HG03175 (cell line): ENCODE data around the gene HPCAL1.
A peak's percentile ranks its signal among the peaks of the same experiment; 100 is the strongest.

Source experiments
- ATAC-seq: cut with Tn5 transposase; IDR thresholded peaks from one replicate; pipeline ENCODE4 v1.9.1; 2021; ENCODE audit warnings: mild to moderate bottlenecking, moderate library complexity; ENCODE audit not compliant: unreplicated experiment

Gene HPCAL1

GRCh38 chr2:10300997-10301940 lies 1.4 kb upstream of the HPCAL1 start:
- no peak for ATAC-seq

DNA sequence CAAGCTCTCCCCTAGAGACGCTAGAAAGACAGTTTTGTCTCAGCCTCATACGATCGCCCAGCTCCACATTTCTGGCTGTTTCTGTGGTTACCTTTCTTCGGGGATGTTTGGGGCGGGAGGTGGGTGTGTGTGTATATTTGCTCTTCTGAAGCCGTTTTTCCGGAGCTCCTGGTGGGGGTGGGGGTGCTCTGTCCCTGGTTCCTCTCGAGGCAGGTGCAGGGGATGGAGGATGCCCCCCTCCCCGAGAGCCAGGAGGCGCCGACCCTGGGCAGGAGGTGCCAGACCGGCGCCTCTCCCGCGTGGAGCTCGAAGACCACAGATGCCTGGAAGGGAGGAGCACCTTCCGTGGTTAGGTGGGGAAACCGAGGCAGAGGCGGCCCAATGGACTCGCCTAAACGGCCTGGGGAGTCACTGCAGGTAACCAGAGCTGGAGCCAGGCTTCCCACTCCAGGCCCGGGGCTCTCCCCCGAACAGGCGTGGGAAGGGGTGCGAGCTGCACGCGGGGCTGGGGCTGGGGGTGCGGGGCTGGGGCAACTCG lies 694 bp upstream of the HPCAL1 start:
- ATAC-seq, result no peak

DNA sequence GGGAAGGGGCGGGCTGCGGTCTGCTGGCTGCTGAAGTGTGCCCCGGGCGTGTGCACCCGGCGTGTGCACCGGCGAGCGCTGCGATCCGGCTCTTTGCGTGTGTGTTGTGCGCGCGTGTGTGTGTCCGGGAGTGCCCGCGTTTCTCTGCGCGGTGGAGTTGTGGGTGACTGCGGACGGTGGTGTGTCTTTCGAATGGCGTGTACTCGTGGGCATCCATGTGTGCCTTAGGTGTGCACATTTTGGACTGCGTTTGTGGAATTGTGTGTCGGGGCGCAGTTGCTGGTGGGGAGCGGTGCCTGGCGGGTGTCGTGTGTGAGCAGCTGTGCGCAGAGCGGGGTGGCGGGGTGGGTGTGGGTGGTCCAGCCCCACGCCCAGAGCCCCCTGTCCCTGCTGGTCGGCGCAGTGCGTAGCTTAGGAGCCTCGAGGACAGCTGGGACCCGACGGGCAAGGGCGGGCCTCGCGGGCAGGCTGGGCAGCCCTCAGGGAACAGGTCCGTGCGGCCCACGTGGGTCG lies 533 bp downstream of the HPCAL1 start:
- peak; percentile 11 for ATAC-seq

DNA sequence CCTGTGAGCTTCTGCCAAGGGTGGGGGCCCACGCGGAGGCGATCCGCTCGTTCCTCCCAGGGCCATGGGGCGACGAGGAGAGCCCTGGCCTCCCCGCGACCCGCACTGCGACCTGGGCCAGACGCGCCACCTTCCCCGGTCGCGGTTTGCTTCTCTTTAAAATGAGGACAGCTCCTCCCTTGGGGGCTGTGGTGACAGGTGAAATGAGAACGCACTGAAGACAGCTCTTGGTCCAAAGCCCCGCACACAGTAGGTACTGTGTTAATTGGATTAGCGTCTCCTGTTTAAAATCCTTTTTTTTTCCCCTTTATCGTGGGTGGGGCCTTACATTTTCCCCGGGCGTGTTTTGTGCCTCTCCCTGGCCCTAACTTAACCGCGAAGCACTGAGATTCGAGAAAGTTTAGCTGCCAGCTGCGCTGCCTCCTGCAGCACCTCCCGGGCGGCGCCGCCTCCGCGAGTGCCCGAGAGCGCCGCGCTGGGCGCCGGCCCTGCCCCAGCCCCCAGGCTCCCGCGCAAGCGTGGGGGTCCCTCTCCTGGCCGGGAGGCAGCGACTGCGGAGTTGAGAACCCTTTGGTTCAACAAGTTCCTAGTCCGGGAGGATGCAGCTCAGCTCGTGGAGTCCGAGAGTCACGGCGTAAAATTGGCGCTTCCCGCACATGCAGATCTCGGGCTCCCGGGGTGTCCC lies 1.1 kb downstream of the HPCAL1 start:
- peak; percentile 26 for ATAC-seq

DNA sequence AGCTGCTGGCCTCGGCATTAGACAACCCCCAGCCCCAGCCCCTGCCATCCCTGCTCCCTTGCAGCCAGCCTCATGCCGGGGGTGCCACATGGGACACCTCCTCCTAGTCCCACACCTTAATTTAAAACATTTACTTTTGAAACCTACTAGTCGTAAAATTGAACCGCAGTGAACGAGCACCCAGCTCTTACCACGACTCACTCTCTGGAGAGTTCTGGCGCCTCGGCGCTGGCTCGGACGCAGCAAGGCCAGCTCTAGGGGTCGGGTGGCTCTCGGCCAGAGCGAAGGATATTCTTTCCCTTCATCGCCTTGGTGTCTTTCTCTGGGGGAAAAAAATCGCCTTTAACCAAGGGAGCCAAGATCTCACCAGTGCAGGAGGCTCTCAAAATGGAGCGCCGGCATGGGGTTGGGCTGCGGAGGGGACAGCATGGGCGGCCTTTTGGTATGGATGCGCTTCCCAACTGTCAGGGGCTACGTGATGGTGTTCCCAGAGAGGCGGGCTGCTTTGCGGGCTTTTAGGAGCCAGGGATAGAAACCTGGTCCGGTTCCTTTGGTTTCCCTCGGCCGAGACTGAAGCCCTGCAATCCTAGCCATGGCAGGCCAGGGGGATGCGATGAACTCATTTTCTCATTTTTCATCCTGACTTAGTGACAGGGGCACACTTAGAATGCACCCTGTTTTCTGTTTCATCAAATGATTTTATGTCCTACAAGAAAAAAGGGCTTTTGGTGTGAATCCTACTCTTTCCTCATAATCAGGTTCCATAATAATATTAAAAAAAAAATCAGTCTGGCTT lies 2.0 kb downstream of the HPCAL1 start:
- ATAC-seq, result no peak

GRCh38 chr2:10305254-10305635 lies 2.5 kb downstream of the HPCAL1 start:
- ATAC-seq, result no peak

DNA sequence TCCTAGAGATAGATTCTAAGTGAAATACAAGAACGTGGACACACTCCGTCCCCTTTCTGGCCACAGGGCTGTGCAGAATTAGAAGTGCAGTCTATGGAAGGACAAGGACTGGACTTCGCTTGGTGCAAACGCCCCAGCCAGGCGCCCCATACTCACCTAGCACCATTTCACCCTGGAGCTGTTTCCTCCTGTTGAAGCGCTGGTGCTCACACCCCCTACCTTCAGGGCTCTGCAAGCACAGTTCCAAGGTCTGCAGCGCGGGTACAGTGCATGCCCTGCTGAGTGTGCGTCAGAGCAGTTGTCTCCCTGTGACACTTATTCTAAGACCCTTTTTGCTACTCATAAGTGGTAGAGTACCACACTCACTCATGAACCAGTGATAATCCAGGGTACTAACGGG lies 3.0 kb downstream of the HPCAL1 start:
- no peak for ATAC-seq

- ATAC-seq, result no peak
Observed at GRCh38 chr2:10306901-10307463, 4.3 kb downstream of the HPCAL1 start.

DNA sequence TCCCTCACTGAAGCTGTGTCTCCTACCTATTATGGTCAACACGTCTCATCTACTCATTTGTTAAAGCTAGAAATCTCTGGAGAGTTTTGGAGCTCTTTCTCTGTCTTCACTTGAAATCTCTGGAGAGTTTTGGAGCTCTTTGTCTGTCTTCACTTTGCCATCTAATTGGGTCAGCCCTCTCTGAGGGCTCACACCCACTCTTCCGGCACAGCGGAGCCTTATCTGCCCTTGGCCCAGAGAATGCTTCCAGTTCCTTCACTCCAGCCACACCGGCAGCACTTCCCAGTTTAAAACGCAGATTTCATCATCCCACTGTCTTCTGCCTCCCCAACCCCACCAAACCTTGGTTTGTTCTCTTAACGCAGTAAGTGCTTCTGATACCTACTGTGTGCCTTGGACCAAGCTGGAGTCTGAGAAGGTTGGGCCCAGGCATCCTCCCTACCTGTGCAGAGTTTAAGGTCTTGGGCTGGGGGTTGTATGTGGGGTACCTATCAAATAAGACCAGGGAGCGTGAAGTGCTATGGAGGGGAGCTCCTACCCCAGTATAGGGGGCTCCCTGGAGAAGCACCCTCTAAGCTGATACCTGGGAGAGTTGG lies 5.0 kb downstream of the HPCAL1 start:
- ATAC-seq, result no peak

- no peak for ATAC-seq
Observed at GRCh38 chr2:10308866-10309265, 6.2 kb downstream of the HPCAL1 start.

GRCh38 chr2:10309286-10309685 lies 6.6 kb downstream of the HPCAL1 start:
- ATAC-seq, result no peak

DNA sequence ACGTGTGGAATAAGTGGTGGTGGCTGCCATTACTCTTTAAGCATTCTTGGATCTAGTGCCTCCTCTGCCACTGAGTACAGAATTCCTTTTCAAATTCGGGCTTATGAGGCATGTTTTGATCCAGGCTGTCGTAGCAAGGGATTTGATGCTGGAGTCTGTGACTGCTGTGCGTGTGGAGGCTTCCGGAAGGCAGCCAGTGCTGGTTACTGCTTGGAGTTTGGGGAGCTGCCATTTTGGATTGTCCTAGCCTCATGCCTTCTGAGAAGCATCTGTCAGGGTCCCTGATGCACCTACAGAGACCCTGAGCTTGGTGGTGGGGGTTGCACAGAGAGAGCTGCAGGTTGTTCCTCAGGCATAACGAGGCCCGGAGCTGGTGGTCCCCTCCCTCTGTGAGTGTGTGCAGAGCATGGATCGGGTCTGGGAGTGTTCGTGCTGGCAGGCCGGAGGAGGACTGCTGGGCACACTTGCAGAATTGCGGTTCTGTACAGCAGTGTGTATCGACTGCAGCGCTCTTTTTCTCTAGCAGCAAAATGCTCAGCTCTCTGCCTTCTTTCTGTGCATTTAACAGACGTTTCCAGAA lies 7.7 kb downstream of the HPCAL1 start:
- no peak for ATAC-seq

GRCh38 chr2:10311736-10312135 lies 9.0 kb downstream of the HPCAL1 start:
- ATAC-seq, result no peak

DNA sequence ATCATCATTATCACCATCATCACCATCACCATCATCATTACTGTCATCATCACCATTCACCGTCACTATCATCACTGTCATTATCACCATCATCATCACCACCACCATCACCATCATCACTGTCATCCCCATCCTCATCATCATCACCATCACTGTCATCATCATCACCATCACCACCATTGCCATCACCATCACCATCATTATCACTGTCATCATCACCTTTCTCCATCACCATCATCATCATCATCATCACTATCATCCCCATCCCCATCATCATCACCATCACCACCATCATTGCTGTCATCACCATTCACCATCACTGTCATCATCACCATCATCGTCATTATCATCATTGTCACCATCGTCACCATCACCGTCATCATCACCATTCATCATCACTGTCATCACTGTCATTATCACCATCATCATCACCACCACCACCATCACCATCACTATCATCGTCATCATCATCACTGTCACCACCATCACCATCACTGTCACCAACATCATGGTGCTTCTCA lies 9.8 kb downstream of the HPCAL1 start:
- ATAC-seq, result no peak

DNA sequence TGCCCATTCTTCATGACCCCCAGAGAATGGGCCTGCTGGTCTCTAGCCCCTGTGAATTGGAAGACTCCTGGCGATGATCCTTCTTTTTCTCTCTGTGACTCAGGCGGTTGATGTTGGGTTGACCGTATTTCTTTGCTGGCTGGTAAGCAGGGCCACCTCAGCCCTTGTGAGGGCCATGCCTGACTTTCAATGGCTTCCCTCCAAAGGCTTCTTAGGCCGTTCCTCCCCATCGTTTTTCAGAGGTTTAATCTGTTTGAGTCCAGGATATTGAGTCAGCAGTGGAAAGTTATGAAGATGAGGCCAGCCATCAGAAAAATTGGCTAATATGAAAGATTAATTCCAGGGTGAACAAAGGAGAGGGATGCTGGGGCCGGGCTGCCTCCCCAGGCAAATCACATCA lies 13.6 kb downstream of the HPCAL1 start:
- ATAC-seq, result no peak

DNA sequence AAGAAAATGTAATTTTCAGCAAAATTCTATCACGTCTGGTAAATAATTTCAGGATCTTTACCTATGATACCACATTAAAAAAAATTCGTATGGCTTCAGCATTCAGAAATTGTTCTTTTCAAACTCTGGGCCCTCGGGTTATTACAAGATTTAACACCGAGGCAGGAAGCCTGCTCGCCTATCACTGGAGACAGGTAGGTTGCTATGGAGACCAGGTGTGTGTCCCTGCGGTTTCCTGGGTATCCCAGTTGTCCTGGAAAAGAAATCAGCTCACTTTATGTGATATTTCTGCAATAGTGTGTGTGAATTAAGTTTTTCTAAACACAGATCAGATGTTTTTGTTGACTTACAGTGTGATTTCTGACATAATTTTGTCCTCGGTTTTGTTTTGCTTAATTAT lies 14.2 kb downstream of the HPCAL1 start:
- no peak for ATAC-seq

GRCh38 chr2:10317646-10318045 lies 14.9 kb downstream of the HPCAL1 start:
- no peak for ATAC-seq

- ATAC-seq, result no peak
Observed at GRCh38 chr2:10318345-10318744, 15.6 kb downstream of the HPCAL1 start.

DNA sequence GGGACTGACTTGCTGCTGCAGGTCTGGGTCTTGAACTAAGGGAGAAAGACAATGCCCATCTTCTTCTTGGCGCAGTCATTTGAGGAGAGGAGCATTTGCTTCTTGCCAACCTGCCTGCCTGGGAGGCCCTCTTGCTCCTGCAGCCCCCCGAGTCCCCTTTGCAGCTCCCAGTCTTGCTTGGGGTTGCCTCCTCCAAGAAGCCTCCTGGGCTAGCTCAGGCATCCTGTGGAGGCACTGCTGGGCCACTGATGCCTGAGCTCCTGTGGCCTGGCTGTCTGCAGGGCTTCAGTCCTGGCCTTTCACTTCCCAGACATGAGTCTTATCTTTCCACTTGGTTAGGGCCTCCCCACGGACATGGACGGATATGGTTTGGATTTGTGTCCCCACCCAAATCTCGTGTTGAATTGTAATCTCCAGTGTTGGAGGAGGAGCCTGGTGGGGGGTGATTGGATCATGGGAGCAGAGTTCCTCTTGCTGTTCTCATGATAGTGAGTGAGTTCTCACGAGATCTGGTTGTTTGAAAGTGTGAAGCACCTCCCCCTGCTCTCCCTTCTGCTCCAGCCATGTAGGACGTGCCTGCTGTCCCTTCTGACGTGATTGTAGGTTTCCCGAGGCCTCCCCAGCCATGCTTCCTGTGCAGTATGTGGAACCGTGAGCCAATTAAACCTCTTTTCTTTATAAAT lies 17.3 kb downstream of the HPCAL1 start:
- ATAC-seq, result no peak
